Measurements from ENCODE around the gene LRRC51. TPM values are rescaled to one million over a fixed set of nuclear protein-coding genes. Genes with fewer than 3 reads are reported as not detected.
A peak's percentile ranks its signal among the peaks of the same experiment; 100 is the strongest.

LRRC51 gene
- total RNA-seq, 1 donor from 2014 or later = 5.4 TPM

- ATAC-seq = no peak
- DNase-seq = no peak
- intact Hi-C loops (cut with micrococcal nuclease) = no loop called here
Measured at GRCh38 chr11:72100462-72100861, 19.8 kb downstream of the LRRC51 start.

- no peak for ATAC-seq
- intact Hi-C loops (cut with micrococcal nuclease) = no loop called here
- DNase-seq = no peak
Measured at GRCh38 chr11:72102162-72102561, 21.5 kb downstream of the LRRC51 start.

- DNase-seq = no peak
- intact Hi-C loops (cut with micrococcal nuclease) = no loop called here
- ATAC-seq = no peak
Measured at GRCh38 chr11:72102631-72102945, 21.9 kb downstream of the LRRC51 start.

- DNase-seq = peak; percentile 100
- ATAC-seq = peak; percentile 99
- intact Hi-C loops (cut with micrococcal nuclease) = no loop called here
Measured at GRCh38 chr11:72102946-72103753, 22.5 kb downstream of the LRRC51 start, which contains the start of gene LAMTOR1. LAMTOR1 (minus strand) TSS chr11:72103297; CDS start chr11:72103224, 73 bp downstream.

DNA sequence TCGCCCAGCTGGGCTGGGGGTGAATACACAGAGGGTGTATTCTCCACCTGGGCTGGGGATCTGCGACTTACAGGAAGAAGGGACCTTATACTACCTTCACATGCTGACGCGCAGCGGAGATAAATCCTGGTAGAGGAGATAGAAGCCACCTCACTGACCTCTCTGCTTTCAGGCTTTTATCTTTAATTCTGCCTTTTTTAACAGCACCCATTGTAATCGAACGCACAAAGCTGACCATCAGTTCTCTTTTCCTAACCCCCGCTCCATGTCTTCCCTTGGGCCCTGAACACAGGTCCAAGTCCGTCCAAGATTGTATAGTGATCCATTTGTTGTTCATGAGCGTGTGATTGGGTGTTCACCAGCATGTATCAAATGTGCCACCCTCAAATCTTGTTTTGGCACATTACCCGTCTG lies 23.1 kb downstream of the LRRC51 start:
- DNase-seq (no peak), ATAC-seq (no peak)
- intact Hi-C loops (cut with micrococcal nuclease) = no loop called here

DNA sequence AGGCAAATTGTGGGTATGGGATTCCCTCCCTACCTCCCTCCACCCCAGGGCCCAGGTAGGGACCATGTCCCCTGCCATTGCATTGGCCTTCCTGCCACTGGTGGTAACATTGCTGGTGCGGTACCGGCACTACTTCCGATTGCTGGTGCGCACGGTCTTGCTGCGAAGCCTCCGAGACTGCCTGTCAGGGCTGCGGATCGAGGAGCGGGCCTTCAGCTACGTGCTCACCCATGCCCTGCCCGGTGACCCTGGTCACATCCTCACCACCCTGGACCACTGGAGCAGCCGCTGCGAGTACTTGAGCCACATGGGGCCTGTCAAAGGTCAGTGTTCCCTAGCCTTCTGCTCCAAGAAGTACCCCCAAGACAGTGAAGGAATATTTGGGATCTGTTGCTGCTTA lies 25.2 kb downstream of the LRRC51 start, which contains the start of gene TOMT:
Gene TOMT, plus strand, starts transcription at position 37 of the 400 bp plus-strand sequence. Its CDS starts 28 bp downstream, at position 65.
- ATAC-seq = no peak
- intact Hi-C loops (cut with micrococcal nuclease) = no loop called here

GRCh38 chr11:72111300-72112142 lies 30.9 kb downstream of the LRRC51 start:
- no peak for ATAC-seq
- intact Hi-C loops (cut with micrococcal nuclease) = no loop called here
- no peak for DNase-seq

More for the DNA sequence above, 25.2 kb downstream of the LRRC51 start, which contains the start of gene TOMT:
- DNase-seq = no peak

DNA sequence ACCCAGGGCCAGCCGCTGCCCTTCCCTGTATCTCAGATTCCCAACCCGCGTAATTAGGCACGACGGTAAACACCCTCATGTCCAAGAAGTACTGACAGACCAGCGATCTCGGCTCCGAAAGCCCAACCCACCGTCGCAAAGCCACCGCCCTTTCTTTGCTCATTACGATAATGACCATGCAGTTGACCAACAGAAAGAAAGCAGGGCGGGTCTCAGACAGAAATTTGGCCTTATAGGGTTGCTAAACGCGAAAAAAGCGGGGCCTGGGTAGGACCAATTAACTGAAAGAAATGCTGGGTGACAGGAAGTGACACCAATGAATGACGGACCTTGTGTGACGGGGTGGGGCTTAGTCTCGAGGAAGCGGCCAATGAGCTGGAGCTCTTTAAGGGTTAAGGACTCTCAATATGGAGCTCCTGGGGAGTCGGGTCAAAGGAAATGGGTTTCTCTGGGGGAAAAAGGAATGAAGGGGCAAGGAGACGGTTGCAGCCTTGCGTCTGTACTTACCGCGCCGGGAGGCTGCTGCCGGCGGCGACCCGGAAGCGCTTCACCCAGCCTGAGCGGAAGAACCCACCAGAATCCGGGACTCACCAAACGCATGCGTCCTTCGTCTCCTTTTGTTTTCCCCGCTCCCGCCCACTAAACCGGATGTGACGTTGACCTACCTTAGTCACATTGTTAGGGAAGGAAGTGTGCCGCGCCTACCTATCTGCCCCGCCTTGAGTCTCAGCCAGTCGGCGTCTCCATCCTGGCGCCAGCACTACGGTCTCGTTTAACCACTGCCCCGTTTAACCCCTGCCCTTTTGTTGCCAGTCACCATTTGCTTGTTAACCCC lies 31.7 kb downstream of the LRRC51 start, which contains the start of gene ANAPC15:
Gene ANAPC15, minus strand, starts transcription at position 553 of the 835 bp plus-strand sequence. CDS start 1,419 bp downstream, outside the sequence.
- peak; percentile 95 for ATAC-seq
- peak; percentile 96 for DNase-seq
- intact Hi-C loops (cut with micrococcal nuclease) = no loop called here

DNA sequence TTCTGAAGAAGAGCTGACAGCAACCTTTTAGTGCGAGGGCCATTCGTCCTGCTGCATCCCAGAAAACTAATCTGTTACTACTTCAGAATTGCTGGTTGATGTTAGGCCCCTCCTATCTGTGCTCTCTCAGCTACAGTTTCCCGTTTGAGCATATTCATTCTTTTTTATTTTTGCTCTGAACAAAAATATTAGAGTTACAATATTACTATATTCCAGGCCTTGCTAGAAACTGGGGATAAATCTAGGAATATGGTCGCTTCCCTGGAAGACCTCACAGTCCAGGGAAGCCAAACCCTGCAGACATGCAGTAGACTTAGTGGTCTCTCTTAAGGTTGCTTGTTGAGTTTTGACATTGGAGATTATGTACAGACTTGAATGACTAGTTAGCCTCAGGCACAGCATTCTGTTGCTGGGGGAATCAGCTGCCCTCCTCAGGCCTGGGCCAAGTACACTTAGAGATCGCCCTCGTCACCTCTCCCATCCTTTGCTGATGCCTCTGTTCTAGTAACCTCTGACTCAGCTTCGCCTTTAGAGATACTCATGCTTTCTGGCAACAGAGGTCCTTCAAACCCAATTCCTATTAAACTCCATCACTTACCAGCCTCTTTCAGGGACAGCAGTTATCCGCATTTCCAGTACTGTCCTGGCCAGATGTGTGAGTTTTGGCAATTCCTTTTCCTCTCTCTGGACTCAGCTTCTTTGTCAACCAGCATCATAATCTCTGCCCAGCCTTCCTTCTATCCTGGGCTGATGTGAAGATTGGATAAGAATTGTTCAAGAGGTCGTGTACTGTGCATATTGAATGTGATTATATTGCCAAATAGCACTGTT lies 32.5 kb downstream of the LRRC51 start:
- DNase-seq = no peak
- ATAC-seq = no peak
- intact Hi-C loops (cut with micrococcal nuclease) = no loop called here

DNA sequence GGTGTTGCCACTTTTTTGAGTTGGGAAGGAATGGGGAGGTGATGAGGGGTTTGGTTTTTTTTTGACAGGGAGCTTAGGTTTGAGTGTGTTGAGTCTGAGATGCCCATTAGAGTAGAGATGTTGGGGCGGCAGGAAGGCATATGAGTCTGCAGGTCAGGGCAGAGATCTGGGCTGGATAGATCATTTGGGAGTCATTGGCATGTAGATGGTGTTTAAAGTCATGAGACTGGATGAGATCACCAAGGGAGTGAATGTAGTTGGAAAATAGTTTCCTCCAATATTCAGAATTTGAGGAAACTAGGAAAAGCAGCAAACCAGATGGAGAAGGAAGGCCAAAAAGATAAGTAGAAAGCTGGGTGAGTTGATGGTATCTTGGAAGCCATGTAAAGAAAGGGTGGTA lies 33.9 kb downstream of the LRRC51 start:
- ATAC-seq (no peak), DNase-seq (no peak)
- intact Hi-C loops (cut with micrococcal nuclease) = no loop called here

DNA sequence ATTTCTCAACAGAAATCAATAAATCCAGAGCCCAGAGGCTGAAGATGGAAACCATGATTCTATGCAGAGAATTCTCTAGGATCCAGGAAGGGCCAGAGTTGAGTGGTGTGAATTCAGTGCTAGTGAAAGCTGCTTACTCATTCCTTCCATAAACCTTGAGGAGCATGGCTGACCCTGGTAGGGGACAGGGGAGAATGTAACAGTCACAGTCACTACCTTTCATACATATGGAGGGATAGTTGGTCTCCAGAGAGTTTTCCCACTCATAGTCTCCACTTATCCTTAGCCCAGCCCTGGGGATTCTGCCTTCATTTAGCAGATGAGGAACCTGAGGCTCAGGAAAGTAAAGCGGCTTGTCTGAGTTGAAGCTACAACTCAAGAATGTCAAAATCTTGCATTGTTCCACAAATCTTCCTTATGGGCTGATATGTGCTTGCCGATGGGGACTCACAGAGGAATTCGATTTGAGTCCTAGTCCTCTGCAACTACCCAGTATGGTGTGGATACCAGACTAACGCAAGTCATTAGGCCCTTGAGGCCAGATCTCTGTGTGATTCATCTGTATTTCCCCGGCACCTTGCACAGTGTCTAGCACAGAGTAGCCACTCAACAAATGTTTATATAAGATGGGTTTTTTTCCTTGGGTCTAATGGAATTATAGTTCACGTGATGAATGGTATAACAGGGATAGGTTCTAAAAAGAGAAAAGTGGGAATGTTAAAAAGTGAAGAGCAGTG lies 35.5 kb downstream of the LRRC51 start:
- no peak for ATAC-seq
- no peak for DNase-seq
- intact Hi-C loops (cut with micrococcal nuclease) = no loop called here

- DNase-seq = no peak
- intact Hi-C loops (cut with micrococcal nuclease) = no loop called here
- ATAC-seq = no peak
Measured at GRCh38 chr11:72119198-72119597, 38.5 kb downstream of the LRRC51 start.

DNA sequence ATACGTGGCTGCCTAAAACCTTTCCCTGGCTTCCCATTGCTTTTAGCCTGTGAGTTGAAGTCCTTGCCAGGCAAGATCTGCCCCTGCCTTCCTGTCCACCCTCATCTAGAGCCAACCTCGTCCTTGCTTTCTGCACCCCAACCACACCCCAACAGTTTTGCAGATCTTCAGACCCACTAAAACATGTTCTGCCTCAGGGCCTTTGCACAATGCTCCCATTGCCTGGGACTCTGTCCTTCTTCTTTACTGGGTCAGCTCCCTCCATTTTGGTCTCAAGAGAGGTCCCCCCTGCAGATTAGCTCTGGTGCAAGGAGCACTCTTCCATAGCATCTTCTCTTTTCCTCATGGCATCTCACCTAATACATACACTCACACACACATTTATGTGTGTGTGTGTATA lies 40.3 kb downstream of the LRRC51 start:
- ATAC-seq = no peak
- intact Hi-C loops (cut with micrococcal nuclease) = no loop called here
- DNase-seq = no peak

- ATAC-seq (no peak), DNase-seq (no peak)
- intact Hi-C loops (cut with micrococcal nuclease) = no loop called here
Measured at GRCh38 chr11:72122607-72123006, 42.0 kb downstream of the LRRC51 start.

GRCh38 chr11:72123117-72123653 lies 42.5 kb downstream of the LRRC51 start:
- intact Hi-C loops (cut with micrococcal nuclease) = no loop called here
- DNase-seq = no peak
- ATAC-seq = no peak

DNA sequence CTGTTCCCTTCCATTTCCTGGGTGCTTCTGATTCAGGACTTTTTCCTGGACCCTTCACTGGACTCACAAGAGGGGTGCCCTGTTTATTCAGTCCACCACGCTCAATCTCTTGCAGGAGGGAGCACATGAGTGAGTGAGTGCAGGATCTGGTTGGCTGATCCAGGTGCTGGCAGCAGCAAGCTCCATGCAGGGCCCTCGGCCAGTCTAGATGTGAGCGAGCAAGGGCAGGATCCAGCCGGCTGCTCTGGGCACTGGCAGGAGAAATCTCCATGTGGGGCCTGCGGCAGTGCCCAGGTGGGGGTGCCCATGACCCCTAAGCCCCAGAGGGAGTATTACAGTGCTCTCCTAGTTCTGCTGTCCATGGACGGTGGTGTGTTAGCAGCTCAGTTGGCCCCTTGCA lies 43.4 kb downstream of the LRRC51 start:
- ATAC-seq = no peak
- intact Hi-C loops (cut with micrococcal nuclease) = no loop called here
- no peak for DNase-seq

GRCh38 chr11:72125956-72126355 lies 45.3 kb downstream of the LRRC51 start:
- ATAC-seq = no peak
- no peak for DNase-seq
- intact Hi-C loops (cut with micrococcal nuclease) = no loop called here

GRCh38 chr11:72127923-72128322 lies 47.3 kb downstream of the LRRC51 start:
- ATAC-seq (no peak), DNase-seq (no peak)
- intact Hi-C loops (cut with micrococcal nuclease) = no loop called here

Measured in left ventricle myocardium superior (tissue), 1 donor.